Peyer's patch (tissue), 4 donors: ENCODE measurements around the gene LYVE1. TPM values are rescaled to one million over a fixed set of nuclear protein-coding genes. Genes with fewer than 3 reads are reported as not detected.
"Not testable (repeated sequence)": the region's sequence is repeated elsewhere in the genome, so short reads cannot be mapped to it uniquely, and the experiment has no call there.

ENCODE experiments used
- DNase-seq, 3 donors: peaks; one replicate each; pipeline ENCODE4 v3.0.0-alpha.2; 2017 to 2019
- H3K27ac ChIP-seq, 4 donors: fragments of 200-600 bp; sonication (generic); one replicate each; pipeline ENCODE4 v1.5.1; 2016 to 2019
- H3K27me3 ChIP-seq, 2 donors: fragments of 200-600 bp; sonication (generic); one replicate each; pipeline ENCODE4 v1.5.1; 2019
- H3K36me3 ChIP-seq, 3 donors: fragments of 200-600 bp; sonication (generic); one replicate each; pipeline ENCODE4 v1.5.1; 2016 to 2019
- H3K4me1 ChIP-seq, 4 donors: fragments of 200-600 bp; sonication (generic); one replicate each; pipeline ENCODE4 v1.5.1; 2016 to 2019
- H3K4me3 ChIP-seq, 4 donors: fragments of 200-600 bp; sonication (generic); 1 replicate in 3 of 4; 2 replicates in 1 of 4; pipeline ENCODE4 v1.5.1; 2016 to 2019; ENCODE audit warnings: mild to moderate bottlenecking in 1 of 4
- H3K9me3 ChIP-seq, 4 donors: fragments of 200-600 bp; sonication (generic); one replicate each; pipeline ENCODE4 v1.5.1; 2016 to 2019; ENCODE audit warnings: mild to moderate bottlenecking in 1 of 4
- CTCF ChIP-seq, 6 experiments: fragments of 450-650 bp in 4 of 6; fragments of 200-600 bp in 2 of 6; sonication (generic) in 1 of 6; IDR thresholded peaks; one replicate each; pipeline ENCODE4 v1.5.1; 2017 to 2019; ENCODE audit warnings: antibody characterized with exemption in 6 of 6, mild to moderate bottlenecking in 3 of 6, moderate library complexity in 1 of 6
- POLR2A ChIP-seq, 2 donors: fragments of 450-650 bp; IDR thresholded peaks; one replicate each; pipeline ENCODE4 v1.5.1; 2017; ENCODE audit warnings: antibody characterized with exemption in 2 of 2, mild to moderate bottlenecking in 2 of 2, moderate library complexity in 2 of 2
- total RNA-seq, 4 donors: library from RNA; depleted of rRNA; stranded (reverse); fragments of >200 nt; gene quantifications; one replicate each; pipeline ENCODE4 v1.1.0, GENCODE V29; 2016

LYVE1 gene
- total RNA-seq, 4 donors from 2014 or later, result 4.1 to 50.3 (median 21.4) TPM

GRCh38 chr11:10599388-10600175 lies 31.1 kb upstream of the LYVE1 start:
- no peak for TF ChIP-seq POLR2A (IDR thresholded peaks at IDR 0.05)
- TF ChIP-seq CTCF (IDR thresholded peaks at IDR 0.05), result no peak
- no peak overlapping the region for H3K4me3 ChIP-seq
- H3K4me1 ChIP-seq, result no peaks in the 10 kb centered on the region
- no peaks in the 10 kb centered on the region for H3K36me3 ChIP-seq
- DNase-seq, result no peak
- H3K27ac ChIP-seq, result peak overlapping the region in 2 of 4 donors; percentile 12 to 57
- H3K9me3 ChIP-seq, result no peaks in the 10 kb centered on the region
- H3K27me3 ChIP-seq, result no peaks in the 10 kb centered on the region

GRCh38 chr11:10598816-10599215 lies 30.4 kb upstream of the LYVE1 start:
- Histone ChIP-seq H3K9me3 (no peaks in the 10 kb centered on the region), H3K4me1 (no peaks in the 10 kb centered on the region), H3K36me3 (no peaks in the 10 kb centered on the region), H3K4me3 (no peak overlapping the region), H3K27me3 (no peaks in the 10 kb centered on the region), H3K27ac (peak overlapping the region in 1 of 4 donors; percentile 57)
- no peak for TF ChIP-seq POLR2A (IDR thresholded peaks at IDR 0.05)
- no peak for TF ChIP-seq CTCF (IDR thresholded peaks at IDR 0.05)
- DNase-seq, result no peak

- DNase-seq, result no peak
- Histone ChIP-seq H3K27me3 (no peaks in the 10 kb centered on the region), H3K36me3 (no peaks in the 10 kb centered on the region), H3K4me3 (no peak overlapping the region), H3K9me3 (no peaks in the 10 kb centered on the region), H3K4me1 (no peaks in the 10 kb centered on the region), H3K27ac (peak overlapping the region in 1 of 4 donors; percentile 57)
- TF ChIP-seq POLR2A (IDR thresholded peaks at IDR 0.05) (no peak), CTCF (IDR thresholded peaks at IDR 0.05) (no peak)
These were observed 29.4 kb upstream of the LYVE1 start for GRCh38 chr11:10597877-10598351.

GRCh38 chr11:10595840-10596239 lies 27.4 kb upstream of the LYVE1 start:
- not testable (repeated sequence) for H3K4me1 ChIP-seq, DNase-seq, H3K36me3 ChIP-seq, H3K4me3 ChIP-seq, H3K9me3 ChIP-seq, H3K27me3 ChIP-seq, H3K27ac ChIP-seq

GRCh38 chr11:10594407-10594806 lies 25.9 kb upstream of the LYVE1 start:
- Histone ChIP-seq H3K4me3 (no peak overlapping the region), H3K36me3 (no peaks in the 10 kb centered on the region), H3K4me1 (no peaks in the 10 kb centered on the region), H3K27me3 (no peaks in the 10 kb centered on the region), H3K27ac (no peak overlapping the region), H3K9me3 (no peaks in the 10 kb centered on the region)
- TF ChIP-seq CTCF (IDR thresholded peaks at IDR 0.05), result no peak
- no peak for TF ChIP-seq POLR2A (IDR thresholded peaks at IDR 0.05)
- DNase-seq, result no peak

- Histone ChIP-seq H3K9me3 (no peaks in the 10 kb centered on the region), H3K36me3 (no peaks in the 10 kb centered on the region), H3K4me1 (no peaks in the 10 kb centered on the region), H3K27ac (peak overlapping the region in 1 of 4 donors; percentile 35), H3K27me3 (no peaks in the 10 kb centered on the region), H3K4me3 (no peak overlapping the region)
- no peak for DNase-seq
- TF ChIP-seq CTCF (IDR thresholded peaks at IDR 0.05) (no peak), POLR2A (IDR thresholded peaks at IDR 0.05) (no peak)
These were observed 23.9 kb upstream of the LYVE1 start for GRCh38 chr11:10592331-10592730.
